ENCODE results near the gene CAPN14.

The CAPN14 gene

GRCh38 chr2:31223749-31224148 is 6.4 kb upstream of the CAPN14 start:
- no peak for DNase-seq

DNA sequence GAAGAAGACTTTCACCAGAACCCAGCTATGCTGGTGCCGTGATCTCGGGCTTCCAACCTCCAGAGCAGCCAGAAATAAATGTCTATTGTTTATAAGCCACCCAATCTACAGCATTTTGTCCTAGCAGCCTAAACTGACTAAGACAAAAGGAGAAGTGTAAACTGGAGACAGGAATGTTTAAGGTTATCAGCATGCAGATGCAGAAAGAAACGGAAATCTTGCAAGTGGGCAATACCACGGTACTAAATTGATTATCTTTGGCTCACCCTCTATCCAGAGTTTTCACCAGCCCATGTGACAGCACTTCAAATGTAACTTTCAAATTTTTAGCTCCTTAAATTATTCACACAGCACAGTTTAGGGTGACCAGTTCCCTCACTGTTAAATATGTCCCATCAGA is 5.7 kb upstream of the CAPN14 start:
- DNase-seq, result no peak

DNA sequence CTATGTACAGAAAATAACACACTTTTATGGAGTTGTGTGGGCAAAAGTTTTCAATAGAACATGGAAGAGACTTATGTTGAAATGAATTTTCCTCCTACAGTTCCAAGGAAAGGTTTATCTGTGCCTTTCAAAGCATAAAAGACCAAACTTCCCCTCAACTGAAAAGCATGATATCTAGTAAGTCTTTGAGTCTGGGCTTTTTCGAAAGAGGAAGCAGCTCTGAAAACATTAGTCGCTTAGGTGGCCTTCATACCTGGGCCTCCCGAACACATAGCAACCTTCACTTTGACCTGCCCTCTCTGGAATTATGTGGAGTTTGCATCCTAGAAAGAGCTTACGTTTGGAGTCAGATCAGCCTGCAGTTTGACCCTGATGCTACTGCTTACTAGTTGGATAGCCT is 4.8 kb upstream of the CAPN14 start:
- DNase-seq, result no peak

- DNase-seq, result no peak
Observed at GRCh38 chr2:31221544-31221943, 4.2 kb upstream of the CAPN14 start.

- no peak for DNase-seq
Observed at GRCh38 chr2:31219131-31219969, 2.0 kb upstream of the CAPN14 start.

- no peak for DNase-seq
Observed at GRCh38 chr2:31216734-31217133, 581 bp downstream of the CAPN14 start.

DNA sequence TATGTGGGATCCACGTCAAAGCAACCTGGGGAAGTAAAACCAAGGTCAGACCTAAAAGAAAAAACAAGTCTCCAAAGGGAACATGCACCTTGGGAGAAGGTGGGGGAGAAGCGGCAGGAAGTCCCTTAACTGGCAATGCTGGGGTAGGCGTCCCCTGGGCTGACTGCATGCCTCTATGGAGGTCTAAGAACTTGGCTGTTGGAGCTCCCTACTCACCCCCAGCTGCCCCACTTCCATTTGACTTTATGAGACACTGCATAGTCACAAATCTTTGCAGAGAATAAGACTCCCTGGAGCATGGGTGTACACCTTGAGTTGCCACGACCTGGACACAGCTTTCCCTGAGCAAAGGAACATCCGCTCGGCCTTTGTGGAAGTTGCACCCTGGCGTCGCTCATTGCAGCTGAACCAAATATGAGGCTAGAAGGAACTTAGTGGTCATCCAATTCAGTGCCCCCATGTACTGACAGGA is 2.8 kb downstream of the CAPN14 start:
- no peak for DNase-seq

- no peak for DNase-seq
Observed at GRCh38 chr2:31213601-31214443, 3.5 kb downstream of the CAPN14 start.

DNA sequence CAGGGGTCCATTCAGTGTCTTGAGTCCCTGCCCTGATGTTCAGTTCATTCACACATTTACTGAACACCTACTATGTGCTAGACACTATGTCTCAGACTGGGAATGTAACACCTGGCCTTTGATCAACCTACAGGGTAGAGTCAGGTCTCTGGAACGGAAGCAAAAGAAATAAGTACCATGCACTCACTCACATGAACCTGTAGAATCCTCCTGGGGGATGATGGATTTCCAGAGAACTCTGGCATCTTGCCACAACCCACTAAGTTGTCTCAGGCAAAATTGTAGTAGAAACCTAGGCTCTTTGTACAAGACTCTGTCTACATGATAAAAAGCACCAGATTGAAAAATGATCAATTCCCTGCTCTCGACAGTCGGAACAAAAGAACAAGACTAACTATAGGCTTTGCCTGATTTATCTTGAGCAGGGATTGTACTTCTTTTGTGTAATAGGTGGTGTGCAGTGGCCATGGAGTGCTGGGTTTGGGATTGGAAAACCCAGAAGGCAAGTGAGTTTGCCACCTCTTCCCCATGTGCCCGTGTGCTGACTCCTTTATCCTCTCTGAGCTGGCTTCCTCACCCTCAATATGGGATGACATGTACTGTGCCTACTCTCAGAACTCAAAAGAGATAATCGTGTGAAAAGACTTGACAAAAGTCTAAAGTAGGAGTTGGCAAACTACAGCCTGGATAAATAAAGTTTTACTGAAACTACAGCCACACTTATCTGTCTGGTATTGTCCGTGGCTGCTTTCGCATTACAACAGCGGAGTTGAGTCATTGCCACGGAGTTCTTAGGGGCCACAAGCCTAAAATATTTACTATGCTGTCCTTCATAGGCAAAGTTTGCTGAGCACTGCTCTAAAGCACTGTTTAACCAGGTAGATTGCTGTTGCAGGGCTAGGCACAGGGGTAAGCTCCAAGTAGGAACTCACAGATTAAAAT is 4.4 kb downstream of the CAPN14 start:
- no peak for DNase-seq

DNA sequence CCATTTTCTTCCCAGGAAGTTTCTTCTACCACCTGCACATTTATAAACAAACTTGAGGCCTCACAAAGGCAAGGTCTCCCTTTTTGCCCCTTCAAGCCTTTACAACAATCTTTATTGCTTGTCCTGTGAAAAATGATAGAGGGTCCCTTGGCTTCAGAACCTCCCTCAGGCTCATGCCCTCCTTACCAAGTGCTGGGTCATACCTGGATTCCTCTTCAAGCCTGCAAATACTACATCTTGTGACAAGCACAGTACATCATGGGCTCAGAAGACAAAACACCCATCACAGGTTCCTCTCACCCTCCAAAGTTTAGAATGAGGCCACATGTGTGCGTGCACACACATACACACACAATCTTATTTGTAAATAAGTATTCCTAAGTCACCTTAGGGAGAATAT is 9.1 kb downstream of the CAPN14 start:
- DNase-seq, result no peak

DNA sequence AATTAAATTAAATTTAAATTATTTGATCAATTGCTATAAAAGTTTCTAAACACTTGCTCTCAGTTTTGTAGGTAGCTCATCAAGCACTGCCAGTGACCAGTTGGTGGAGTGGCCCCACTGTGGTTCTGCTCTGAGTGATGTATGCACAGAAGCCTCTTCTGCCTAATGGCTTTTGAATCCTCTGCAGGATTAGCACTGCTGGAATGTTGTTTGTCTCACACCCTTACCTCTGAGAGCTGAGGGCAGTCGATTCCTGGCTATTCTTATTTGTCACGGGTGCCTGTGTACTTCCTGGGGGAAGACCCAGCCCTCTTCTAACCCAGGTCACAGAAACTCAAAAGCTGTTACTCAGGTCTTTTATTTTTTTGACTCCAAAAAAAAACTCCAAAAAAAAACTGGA is 9.5 kb downstream of the CAPN14 start:
- DNase-seq, result no peak

- no peak for DNase-seq
Observed at GRCh38 chr2:31205613-31206012, 11.7 kb downstream of the CAPN14 start.

- DNase-seq, result no peak
Observed at GRCh38 chr2:31205186-31205585, 12.1 kb downstream of the CAPN14 start.

- DNase-seq, result no peak
Observed at GRCh38 chr2:31204783-31205182, 12.5 kb downstream of the CAPN14 start.

DNA sequence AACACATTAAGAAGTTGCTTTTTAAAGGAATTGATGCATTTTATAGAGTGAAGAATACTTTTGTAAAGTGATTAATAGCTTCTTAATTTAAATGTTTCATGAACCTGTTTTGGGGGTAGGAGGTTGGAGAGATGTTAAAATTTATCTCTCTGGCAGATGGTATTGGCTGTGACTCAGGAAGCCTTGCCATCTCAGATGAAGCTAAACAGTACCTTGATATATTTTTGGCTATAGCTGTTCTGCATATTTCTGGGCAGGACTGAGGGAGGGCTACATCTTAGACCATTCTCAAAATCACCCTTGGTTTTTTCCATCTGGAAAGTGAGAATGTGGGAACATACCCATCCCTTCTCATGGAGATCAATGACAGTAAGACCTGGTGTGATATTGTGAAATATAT is 13.4 kb downstream of the CAPN14 start:
- no peak for DNase-seq

DNA sequence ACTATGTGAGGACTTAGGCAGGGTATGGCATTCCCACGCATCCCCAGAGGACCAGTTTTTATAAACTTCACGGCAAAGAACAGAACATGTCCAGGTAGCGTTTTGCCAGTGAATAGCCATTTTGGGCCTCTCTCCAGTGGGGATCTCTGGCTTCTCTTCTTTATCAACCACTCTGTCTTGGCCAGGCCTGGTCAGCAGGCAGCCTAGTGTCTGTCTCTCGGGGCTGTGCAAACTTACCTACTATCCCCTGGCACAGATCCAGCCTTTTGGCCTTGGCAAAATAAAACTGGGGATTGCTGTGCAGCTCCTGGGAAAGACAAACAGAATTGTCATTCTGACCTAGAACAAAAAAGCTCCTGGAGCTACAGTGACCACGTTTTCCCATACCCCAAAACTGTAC is 14.5 kb downstream of the CAPN14 start:
- DNase-seq, result no peak

GRCh38 chr2:31202041-31202440 is 15.3 kb downstream of the CAPN14 start:
- no peak for DNase-seq

DNA sequence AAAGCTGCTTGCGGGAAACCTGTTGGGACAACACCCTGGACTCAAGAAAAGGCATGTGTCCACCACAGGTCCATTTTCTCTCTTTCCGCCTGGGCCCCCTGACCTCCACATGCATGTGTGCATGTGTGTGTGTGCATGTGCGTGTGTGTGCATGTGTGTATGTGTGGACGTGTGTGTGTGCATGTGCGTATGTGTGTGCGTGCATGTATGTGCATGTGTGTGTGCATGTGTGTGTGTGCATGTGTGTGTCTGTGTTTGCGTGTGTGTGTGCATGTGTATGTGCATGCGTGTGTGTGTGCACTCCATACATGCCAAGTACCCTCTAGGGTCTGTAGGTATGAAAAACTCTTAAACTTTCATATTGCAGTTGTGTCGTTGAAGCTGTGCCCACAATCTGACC is 16.3 kb downstream of the CAPN14 start:
- DNase-seq, result no peak

DNA sequence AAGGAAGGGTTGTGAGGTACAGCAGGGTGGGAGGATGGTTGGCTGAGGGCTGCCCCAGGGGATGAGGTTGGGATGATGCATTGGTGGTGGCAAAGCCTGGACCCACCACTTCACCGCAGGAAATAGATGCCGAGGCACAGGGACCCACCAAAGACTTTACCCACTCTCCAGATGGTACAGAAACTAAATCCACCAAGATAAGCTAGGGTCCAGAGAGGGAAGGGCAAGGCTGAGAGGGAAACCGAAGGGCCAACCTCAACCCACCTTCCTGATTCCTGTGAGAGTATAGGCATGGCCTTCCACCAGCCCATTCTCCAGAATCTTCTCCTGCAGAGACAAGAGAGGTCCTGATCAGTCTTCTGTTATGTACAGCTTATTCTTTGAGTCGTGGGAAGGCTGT is 18.1 kb downstream of the CAPN14 start:
- DNase-seq, result no peak

DNA sequence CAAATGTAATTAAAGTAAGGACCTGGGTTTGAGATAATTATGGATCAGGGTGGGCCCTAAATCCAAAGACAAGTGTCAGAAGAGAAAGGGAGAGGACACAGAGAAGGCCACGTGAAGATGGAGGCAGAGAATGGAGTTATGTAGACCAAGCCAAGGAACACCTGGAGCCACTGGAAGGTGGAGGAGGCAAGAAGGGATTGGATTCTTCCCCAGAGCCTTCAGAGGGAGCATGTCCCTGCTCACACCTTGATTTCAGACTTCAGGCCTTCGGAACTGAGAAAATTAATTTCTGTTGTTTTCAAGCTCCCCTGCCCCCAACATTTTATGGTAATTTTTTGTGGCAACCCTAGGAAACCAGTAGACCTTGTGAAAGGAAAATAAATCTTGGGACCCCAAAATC is 19.6 kb downstream of the CAPN14 start:
- no peak for DNase-seq

GRCh38 chr2:31197166-31197565 is 20.1 kb downstream of the CAPN14 start:
- DNase-seq, result no peak

DNA sequence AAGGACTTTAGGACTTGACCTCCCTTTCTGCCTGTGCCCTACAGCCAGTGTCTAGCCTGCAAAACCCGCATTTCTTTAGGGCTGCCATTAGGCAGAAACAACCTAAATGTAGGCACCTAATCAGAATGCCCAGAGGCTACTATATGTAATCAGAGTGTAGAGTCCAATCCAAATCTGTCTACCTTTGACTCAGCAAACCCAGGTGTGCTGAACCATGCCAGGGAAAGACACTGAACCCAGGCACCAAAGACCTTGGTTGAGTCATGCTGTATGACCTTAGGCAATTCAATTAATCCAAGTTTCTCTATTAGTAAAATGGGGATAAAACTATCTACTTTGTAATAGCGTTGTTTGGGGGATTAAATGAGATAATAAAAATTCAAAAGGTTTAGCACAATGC is 20.7 kb downstream of the CAPN14 start:
- DNase-seq, result no peak

GRCh38 chr2:31193806-31194205 is 23.5 kb downstream of the CAPN14 start:
- no peak for DNase-seq

Measured in AML-193 (cell line).